ENCODE results near the gene ADIRF. TPM values are rescaled to one million over a fixed set of nuclear protein-coding genes. Genes with fewer than 3 reads are reported as not detected.
"Not testable (repeated sequence)": the region's sequence is repeated elsewhere in the genome, so short reads cannot be mapped to it uniquely, and the experiment has no call there.

ADIRF gene
- total RNA-seq, 1 donor from 2014 or later = 23.8 TPM

DNA sequence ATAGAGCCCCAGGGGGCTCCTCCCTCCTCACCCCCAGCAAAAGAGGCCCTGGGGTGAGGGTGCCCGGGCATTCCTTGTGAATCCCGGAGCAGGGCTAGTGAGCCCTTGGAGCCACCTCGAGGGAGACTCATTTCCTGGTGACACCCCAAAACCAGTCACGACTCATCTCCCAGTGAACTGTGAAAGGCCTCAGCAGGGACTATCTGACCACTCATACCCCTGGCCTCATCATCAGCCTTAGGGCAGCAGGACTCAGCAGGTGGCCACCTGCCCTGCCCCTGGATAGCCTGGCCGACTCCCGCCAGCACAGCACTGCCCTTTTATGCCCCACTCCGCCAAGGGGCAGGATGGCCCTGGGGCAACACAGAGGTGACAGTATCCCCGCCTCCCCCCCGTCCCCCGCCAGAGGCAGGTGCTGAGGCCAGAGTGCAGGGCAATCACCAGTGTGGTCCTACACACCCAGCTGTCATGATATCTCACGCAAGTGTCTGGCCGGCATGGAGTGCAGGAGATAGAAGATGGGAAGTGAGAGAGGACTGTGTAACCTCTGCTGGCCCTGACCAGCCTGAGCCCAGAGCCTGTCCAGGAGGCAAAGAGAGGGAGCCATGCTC is 6.7 kb upstream of the ADIRF start:
- DNase-seq = no peak

DNA sequence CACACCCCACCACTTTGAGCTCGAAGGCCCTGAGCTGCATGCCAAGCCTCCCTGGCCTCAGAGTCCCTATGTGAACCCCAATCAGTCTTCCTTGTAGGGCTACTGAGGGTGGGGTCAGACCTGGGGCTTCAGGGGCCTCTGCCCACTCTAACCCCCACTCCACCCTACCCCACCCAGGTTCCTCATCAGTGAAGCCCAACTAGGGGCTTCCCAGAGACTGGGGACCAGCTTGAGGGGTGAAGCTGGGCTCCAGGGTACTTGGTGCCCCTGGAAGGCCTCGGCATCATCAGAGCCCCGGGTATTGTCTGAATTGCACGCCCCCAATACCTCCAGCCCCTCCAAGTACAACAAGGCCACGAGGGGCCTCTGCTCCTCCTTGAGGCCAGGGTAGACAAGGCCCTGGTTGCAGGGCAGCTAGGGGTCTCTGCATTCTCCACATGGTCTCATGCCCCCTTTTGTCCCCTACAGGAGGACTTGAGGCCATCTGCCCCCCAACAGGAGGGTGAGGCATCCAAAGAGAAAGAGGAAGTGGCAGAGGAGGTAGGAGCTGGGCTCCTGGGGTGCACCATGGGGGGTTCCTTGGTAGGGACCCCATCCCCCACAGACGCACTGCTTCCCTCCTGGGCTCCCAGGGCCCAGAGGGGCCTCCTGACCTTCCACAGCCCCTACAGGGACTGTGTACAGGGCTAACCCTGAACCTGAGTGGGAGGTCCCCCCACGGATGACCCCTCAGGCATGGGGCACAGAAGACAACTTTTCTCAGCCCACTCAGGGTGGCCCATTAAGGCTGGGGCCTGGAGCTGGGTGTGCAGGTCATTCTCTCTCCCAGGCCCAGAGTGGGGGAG is 5.9 kb upstream of the ADIRF start:
- DNase-seq = no peak

DNA sequence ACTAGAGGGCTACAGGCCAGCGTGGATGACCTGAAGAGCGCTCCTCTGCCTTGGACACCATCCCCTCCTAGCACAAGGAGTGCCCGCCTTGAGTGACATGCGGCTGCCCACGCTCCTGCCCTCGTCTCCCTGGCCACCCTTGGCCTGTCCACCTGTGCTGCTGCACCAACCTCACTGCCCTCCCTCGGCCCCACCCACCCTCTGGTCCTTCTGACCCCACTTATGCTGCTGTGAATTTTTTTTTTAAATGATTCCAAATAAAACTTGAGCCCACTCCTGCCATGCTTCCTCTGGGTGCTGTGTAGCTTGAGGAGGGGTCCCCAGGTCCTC is 5.3 kb upstream of the ADIRF start:
- no peak for DNase-seq

DNA sequence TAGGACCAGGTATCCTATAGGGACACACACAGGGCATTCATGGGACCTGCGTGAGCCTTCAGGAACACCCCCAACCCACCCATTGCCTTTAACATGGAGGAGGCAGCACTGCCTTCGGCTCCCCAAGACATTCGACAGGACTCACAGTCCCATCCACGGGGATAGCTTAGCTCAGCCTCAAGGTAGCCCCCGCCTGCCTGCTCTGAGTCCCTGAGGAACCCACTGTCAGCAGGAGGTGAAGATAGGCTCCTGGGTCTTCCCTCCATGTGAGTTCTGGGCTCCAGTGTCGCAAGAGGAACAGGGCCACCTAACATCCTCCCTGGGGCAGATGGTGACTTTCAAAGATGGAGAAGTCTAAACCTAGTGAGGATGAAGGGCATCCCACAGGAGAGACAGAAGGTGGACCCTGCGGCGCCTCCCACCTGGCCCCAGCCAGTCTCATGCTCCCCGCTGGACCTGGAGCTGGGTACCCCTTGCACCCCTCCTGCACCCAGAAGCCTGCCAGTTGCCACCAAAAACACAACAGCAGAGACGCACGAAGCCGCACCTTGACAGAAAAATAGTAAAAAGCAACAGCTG is 4.9 kb upstream of the ADIRF start:
- DNase-seq = no peak

DNA sequence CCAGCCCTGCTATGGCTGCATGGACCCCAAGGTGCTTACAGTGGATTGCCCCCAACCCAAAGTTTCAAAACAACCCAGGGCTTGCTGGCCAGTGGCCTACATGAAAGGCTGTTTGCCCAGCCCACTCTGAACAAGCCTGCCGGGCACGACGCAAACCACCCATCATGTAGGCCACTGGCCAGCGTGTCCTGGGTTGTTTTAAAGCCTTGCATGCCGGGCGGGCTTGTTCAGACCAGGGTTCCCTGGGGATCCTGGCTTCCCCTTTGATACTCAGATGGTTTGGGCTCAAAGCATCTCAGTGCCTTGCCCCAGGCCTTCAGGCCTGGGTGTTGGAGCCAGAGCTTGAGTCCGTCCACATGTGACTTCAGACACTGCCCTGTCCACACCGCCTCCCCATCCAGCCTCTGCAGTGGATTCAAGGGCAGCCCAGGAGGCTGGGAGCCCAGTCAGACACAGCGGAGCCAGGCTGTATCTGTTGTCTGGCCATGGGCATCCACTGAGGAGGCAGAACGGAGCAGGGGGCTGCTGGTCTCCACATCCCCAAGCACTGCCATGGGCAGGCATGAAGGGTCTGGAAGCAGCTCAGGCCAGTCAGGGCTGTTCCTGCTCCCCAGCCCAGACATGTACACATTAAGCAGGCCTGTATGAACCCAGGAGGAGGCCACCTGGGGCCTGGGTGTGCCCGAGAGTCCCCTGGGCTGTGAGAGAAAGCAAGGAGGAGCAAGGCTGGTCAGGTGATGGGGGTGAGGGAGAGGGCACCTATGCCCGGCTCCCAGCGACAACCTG is 4.0 kb upstream of the ADIRF start:
- no peak for DNase-seq

GRCh38 chr10:86964847-86965190 is 3.5 kb upstream of the ADIRF start:
- DNase-seq = no peak

GRCh38 chr10:86965986-86966654 is 2.2 kb upstream of the ADIRF start:
- no peak for DNase-seq

DNA sequence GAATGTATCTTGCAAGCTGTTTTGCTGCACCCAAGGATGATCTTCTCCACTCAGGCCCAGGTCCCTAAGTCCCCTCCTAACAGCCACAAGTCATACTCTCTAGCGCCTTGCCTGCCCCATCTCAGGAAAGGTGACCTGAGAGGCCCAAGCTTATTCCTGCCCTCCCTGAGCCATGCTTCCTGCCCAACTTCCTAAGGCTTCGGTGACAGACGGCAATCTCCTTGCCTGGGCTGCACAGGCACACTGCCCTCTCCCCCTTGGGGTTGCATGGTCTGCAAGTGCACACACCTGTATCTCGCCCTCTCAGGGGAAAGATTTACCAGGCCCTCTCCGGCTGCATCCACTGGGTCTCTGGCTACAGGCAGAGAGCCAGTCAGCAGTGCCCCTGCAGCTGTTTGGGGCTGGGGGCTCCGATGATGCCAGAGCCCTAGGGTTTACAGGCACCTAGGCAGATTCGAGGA is 771 bp upstream of the ADIRF start:
- peak; percentile 29 for DNase-seq

DNA sequence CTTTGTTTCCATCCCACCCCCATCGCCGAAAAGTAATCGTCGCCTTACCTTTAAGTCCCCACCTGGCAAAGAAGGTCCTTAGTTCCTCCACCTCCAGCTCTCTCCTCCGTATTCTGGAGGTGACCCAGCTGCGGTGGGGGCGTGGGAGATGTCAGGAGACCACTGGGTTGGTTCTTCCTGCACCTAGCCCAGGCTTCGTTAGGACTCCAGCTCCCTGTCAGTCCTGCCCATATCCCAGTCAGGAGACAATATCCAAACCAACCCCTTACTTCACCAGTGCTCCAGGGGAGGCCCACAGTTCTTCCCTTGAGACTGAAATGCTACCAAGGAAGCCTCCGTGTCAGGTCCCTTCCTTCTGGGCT is 693 bp downstream of the ADIRF start:
- no peak for DNase-seq

GRCh38 chr10:86969421-86970041 is 1.2 kb downstream of the ADIRF start:
- DNase-seq = peak; percentile 62

- DNase-seq = peak; percentile 49
Measured at GRCh38 chr10:86970162-86970981, 2.1 kb downstream of the ADIRF start.

DNA sequence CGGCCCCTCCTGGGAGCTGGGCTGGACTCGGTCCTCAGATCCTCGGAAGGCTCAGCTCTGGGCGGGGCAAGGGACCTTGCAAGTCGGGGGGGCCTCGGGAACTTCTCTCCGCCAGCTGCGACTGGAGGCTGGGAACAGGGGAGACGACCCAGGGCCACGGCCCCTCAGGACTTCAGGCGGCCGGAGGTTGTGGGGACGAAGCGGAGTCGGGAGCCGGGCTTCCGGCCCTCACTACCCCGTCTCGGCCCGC is 2.6 kb downstream of the ADIRF start:
- no peak for DNase-seq

DNA sequence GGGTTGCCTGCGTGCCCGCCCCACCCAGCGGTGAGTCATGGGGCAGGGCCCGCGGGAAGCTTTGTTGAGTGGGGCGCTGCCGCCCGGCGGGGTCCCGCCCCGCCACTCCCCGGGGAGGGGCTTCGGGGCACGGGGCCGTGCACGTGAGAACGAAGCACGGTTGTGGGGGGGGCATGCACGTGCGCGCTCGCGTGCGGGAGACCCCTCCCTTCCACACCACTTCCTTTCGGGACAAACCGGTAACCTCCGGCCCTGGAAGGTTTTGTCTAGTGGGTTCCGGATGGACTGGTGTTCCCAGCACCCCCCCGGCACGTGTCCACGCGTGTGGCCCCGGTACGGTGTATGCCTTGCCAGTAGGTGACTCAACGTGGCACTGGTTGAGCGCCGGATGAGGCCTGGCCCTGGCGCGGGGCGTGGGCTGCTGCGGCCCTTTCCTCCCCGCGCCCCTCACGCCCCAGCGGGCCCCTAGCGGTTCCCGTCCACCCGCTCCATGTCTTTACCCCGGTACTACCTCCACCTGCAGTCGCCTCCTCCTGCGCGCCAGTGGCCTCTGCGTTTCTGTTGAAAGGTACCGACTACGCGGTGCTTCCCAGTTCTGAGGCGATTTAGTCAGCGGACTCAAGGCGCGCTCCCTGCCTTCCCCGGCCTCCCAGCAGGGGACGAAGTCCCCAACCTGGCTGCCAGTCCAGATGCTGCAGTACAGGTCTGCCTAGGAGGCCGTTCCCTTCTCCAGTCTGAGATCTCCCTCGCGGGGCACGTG is 3.1 kb downstream of the ADIRF start:
- peak; percentile 76 for DNase-seq

- DNase-seq = no peak
Measured at GRCh38 chr10:86972613-86973380, 4.5 kb downstream of the ADIRF start.

DNA sequence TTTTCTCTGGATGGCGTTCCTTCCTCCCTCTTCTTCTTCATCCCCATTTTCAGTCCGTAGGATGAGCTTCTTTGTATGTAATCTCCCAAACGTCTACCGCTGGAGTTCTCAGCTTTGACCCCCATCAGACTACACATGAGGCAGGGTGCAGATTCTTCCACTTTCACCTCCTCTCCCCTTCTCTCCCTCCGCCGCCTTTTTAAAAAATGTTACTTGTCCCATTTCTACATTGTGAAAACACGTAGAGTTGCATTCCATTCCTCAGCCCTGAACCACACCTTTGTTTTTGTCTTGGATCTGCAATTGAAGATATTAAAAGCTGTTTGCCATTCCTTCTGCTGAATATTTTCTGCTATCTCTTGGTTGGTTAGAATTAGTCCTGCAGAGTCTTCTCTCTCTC is 6.2 kb downstream of the ADIRF start:
- no peak for DNase-seq

- DNase-seq = no peak
Measured at GRCh38 chr10:86976362-86977056, 8.2 kb downstream of the ADIRF start.

- not testable (repeated sequence) for DNase-seq
Measured at GRCh38 chr10:86978457-86978856, 10.2 kb downstream of the ADIRF start.

DNA sequence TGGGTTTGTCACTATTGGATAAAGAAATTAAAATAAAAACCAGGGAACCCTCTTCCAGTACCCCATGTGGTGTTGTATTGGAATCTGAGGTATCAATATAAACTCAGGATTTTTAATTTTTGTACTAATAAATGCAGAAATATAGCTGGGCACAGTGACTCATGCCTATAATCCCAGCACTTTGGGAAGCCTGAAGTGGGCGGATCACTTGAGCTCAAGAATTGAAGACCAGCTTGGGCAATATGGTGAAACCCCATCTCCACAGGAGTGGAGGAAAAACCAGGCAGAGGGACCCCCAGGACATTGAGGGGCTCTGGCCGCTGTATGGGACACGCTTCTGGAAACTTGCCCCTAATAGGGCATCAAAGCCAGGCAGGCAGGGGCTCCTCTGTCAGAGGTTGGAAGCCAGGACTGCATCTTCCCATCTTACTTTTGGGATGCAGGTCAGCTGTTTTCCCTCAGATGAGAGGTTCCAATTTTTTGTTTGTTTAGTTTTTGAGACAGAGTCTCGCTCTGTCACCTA is 11.1 kb downstream of the ADIRF start:
- no peak for DNase-seq

- no peak for DNase-seq
Measured at GRCh38 chr10:86979977-86980448, 11.7 kb downstream of the ADIRF start.
